HL-60/S4 treated with phorbol 12-myristate 13-acetate at 8.2 ng/mL for 4 days and 3 days (cell line): ENCODE results near the gene IFNA5.

Source experiments
- in situ Hi-C: fragments of 300-500 bp; cut with MboI; formaldehyde crosslinking; loops from 2 replicates; pipeline ENCODE4 v1.15.0; 2022; ENCODE audit warnings: low sequenced_read_pairs

IFNA5 gene

DNA sequence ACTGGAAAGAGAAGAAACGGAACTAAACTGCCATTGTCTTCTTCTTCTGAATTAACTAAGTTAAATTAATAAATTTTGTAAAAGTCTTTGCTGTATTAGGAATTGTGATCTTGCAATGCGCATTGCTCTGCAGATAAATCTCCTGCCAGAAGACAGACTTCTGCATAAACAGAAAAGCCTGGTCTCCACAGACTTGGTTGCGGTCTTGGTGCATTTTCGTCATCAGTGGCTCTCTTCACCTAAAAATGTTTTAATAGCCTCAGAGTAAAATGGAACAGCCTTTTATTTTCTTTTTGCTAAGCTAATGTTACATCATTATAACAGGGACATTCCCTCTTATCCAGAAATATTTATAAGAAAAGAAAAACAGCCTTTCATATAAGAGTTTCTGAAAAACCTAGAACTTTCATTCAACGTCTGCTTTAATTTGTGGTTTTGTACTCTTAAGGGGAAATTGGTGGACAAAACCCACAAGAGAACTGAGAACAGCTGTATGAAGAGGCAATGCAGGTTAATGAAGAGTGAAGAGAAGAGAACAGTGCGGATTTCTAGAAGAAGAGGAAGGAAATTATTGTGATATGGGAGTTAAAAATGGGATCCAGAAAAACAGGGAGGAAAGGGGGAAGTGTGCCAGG lies 10.1 kb downstream of the IFNA5 start:
- in situ Hi-C loops: no loop called here

DNA sequence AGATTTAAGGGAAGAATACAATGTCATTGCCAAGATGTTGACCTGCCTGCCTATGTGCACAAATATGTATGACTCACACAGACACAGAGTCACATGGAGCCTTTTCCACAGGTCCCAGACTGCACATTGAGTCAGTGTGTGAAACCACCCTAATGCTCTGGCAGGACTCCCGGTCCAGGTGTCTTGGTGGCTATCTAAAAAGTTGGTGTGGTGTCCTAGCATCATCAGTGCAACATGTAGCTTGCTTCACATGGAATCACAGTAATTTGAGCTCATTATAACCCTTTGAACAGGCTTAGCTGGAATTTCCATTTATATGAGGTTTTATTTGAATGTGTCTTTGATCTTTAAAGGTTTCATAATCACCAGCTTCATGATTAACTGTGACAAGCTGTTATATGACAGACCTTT lies 10.7 kb downstream of the IFNA5 start:
- in situ Hi-C loops: no loop called here

DNA sequence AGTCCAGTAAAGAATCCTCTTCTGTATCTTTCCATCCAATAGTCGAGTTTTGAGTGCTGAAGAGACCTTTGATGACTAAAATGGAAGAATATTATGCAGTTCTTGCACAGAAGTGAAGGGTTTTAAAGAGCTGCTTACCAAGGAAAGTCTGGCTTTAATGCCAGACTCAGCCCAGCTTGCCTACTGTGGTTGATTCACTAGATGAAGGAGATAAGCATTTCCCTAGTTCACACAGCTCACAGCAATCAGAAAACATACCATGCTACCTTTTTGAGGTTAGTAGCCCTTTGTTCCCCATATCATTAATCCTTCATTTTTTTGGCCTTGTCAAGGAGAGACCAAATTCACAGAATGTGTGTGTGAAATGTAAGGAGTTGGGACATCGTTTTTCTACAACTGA lies 15.3 kb downstream of the IFNA5 start:
- in situ Hi-C loops: no loop called here

DNA sequence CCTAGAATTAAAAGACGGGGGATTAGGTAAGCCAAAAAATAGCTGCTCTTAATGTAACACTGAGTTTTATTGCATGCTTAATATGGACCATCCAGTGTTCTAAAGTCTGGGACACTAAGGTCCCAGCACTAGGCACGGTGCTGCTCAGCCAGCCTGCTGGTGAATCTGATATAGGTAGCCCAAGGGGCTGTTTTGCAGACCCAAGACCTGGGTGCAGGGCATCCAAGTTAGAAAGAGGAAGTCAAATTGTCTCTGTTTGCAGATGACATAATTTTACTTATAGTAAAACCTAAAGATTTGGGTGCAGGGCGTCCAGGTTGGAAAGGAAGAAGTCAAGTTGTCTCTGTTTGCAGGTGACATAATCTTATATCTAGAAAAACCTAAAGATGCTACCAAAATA lies 17.8 kb downstream of the IFNA5 start:
- in situ Hi-C loops: no loop called here

DNA sequence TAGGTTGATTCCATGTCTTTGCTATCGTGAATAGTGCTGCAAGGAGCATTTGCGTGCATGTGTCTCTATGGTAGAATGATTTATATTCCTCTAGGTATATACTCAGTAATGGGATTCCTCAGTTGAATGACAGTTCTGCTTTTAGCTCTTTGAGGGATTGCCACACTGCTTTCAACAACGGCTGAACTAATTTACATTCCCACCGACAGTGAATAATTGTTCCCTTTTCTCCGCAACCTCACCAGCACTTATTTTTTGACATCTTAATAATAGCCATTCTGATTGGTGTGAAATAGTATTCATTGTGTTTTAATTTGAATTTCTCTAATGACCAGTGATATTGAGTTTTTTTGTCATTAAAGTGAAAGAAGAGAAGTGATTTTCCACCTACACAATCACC lies 18.5 kb downstream of the IFNA5 start:
- in situ Hi-C loops: no loop called here

DNA sequence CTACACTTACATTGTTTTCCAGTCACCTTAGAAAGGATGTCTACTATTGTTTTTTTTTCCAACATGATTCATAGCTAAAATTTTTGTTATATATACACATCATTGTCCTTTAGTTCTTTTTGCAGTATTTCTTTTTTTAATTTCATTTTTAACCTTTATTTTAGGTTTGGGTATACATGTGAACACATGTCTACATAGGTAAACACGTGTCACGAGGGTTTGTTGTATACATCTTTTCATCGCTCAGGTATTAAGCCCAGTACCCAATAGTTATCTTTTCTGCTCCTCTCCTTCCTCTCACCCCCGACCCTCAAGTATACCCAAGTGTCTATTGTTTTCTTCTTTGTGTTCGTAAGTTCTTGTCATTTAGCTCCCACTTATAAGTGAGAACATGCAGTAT lies 19.0 kb downstream of the IFNA5 start:
- in situ Hi-C loops: no loop called here

DNA sequence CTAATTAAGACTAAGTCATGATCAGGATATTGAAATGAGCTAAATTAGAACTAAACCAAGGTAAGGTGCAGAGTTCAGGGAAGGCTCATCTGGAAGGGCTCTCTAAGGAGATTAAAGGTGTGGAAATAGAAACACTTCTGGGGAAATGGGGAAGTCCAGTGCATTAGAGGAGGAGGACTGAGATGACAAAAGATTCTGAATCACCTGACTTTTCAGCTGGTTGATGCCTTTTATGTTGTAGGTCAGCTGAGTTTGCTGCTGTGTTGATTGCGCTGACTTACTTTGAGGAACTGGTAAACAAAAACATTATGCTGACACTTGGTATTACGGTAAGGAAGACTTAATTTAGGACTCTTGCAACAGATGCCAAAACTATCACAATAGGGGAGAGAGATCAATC lies 23.8 kb downstream of the IFNA5 start:
- in situ Hi-C loops: no loop called here

DNA sequence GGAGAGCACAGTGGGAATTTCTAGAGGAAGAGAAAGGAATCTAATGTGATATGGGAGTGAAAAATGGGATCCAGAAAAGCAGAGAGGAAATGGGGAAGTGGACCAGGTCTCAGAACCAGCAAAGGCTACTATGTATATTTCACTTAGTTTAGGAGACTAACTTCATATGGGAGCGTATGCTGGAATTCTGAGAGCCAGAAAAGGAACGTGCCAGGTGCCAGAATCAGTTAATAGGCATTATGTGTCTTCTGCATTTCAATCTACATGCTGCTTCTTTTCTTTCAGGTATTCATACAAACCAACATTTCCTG lies 36.8 kb downstream of the IFNA5 start:
- in situ Hi-C loops: no loop called here

DNA sequence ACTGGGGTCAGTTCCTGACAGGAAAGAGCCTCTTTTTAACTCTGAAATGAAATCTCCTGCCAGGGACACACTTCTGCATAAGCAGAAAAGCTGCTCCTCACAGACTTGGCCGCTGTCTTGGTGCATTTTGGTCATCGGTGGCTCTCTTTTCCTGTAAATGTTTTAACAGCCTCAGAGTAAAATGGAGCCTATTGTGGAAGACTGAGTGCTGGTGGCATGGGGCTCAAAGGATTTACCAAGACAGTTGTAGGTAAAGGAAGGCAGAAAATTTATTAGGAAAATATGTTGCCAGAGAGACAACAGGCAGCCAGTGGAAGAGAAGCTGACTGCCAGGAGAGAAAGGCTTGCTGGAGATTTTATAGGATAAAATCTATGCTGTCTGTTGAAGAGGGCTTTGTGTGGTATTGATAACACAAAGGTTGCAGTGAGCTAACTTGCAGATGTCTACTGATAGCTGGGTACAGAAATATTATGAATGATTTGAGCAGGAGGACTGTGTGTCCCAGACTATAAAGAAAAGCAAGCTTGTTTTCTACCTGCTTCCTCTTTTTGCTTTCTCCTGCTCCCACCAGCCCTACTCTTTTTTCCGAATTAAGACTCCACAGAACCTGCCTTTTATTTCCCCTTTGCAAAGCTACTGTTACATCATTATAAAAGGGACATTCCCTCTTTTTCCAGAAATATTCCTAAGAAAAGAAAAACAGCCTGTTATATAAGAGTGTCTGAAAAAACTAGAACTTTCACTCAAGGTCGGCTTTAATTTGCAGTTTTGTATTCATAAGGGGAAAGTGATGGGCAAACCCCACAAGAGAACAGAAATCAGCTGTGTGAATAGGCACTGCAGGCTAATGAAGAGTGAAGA lies 37.4 kb downstream of the IFNA5 start:
- in situ Hi-C loops: no loop called here

DNA sequence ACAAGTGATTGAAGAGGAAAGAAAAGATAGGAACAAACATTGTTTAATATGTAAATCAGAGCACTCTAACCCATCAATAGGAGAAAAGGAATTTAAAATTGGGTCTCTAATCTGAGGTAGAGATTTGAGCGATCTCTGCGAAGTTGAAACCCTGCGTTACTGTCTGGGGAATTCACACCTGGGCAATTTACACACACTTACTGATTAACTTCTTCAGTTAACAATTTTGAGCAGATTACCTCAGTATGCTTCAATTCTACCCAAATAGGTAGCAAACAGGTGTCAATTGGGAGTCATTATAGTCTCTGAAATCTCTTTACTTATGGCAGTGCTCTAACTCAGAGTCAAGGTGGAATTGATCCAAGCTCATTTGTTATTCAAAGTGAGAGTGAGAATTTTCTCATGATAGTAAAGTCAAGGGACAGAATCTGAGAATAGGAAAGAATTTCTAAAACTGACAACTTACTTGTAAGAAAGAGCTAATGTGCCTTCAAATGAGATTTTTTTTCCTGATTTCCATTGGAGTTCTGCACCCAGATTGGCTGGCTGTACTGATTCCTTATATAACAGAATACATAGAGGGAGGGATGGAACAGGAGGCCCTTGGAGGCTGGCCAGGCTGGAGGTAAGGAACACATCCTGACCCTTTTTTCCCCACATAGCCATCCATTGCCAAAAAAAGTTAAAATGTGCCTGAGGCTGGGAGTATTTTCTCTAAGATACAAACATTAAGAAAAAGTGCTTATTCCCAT lies 38.2 kb downstream of the IFNA5 start:
- in situ Hi-C loops: no loop called here

DNA sequence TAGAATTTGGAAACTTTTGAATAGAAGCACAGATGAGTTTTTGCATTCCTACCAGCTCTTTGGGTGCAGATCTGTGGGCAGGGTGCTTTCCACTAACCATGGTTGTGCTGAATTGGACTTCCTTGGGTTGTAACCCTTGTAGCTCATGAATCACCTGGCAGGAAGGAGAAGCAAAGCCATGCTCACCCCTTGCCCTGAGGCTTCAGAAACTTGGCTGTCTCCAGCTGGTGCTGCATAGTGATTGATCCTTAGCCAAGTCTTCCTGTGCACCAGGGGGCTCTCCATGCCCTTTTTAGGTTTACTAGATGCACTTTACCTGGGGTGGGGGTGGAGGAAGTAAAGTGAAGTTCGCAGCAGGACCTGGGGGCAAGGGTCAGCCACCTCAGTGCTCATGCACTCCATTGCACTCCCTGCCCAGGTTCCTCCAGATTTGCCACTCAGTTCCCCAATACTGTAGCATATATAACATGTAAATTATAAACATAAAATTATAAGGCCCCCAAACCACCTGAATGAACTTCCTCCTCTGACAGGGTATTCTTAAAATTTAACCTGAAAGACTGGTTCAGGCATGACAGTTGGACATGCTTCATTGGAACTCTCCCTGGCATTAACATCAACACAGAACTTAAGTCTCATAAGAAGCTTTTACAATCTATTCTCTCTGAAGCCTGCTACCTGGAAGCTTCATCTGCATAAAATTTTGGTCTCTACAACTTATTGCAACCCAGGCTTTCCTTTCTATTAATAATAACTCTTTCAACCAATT lies 39.5 kb downstream of the IFNA5 start:
- in situ Hi-C loops: no loop called here

DNA sequence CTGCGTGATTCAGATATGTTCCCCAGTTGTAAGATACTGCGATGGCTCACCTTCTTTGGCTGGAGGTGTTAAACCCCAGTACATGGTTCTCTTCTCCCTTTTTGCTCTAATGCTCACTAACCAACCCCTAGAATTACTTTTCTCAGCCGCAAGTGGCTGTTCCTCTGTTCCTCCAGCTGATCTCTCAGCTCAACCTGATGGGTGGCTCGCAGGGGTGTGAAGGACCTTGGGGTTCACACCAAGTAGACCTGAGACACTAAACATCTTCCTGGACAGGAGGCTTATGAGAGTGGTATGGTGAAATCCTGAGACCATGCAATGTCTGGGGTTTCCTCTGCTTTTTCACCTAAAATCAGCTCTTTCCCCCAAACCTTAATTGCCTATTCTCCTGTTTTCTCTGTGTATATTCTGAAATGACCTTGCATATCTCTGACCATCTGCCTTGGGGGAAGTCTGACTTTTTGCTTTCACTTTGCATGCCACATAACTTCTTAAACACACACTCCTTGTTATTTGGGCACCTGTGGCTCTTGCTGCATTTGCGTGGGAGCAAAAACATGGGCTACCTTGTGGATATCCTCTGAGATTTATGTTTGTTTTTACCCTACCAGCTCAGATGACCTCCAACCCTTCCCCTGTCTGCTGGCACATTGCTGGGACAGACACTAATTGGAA lies 49.4 kb downstream of the IFNA5 start:
- in situ Hi-C loops: no loop called here
